NCI-H524 (cell line): ENCODE results near the gene SPIRE2.
"Not testable (repeated sequence)": the region's sequence is repeated elsewhere in the genome, so short reads cannot be mapped to it uniquely, and the experiment has no call there.

Source experiments
- DNase-seq, 2 experiments: peaks; one replicate each; lab custom pipeline; 2025; lab: John Stamatoyannopoulos, UW

Gene SPIRE2

GRCh38 chr16:89828199-89828869 is at the start of gene SPIRE2:
Gene SPIRE2, plus strand, starts transcription at chr16:89828475. Its CDS starts 76 bp downstream, at chr16:89828551.
- peak in 1 of 2 experiments; percentile 60 for DNase-seq

- no peak for DNase-seq
Measured at GRCh38 chr16:89779231-89779908, 48.9 kb upstream of the SPIRE2 start.

GRCh38 chr16:89779909-89780305 is 48.4 kb upstream of the SPIRE2 start:
- DNase-seq, result no peak

- DNase-seq, result no peak
Measured at GRCh38 chr16:89782489-89782888, 45.8 kb upstream of the SPIRE2 start.

GRCh38 chr16:89783952-89784351 is 44.3 kb upstream of the SPIRE2 start:
- DNase-seq, result not testable (repeated sequence)

GRCh38 chr16:89784406-89784805 is 43.9 kb upstream of the SPIRE2 start:
- DNase-seq, result no peak

- DNase-seq, result no peak
Measured at GRCh38 chr16:89785523-89786155, 42.6 kb upstream of the SPIRE2 start.

- no peak for DNase-seq
Measured at GRCh38 chr16:89786474-89787364, 41.6 kb upstream of the SPIRE2 start.

GRCh38 chr16:89787365-89787805 is 40.9 kb upstream of the SPIRE2 start:
- DNase-seq, result no peak

GRCh38 chr16:89791278-89791995 is 36.8 kb upstream of the SPIRE2 start:
- no peak for DNase-seq

- peak in 1 of 2 experiments; percentile 29 for DNase-seq
Measured at GRCh38 chr16:89793092-89793491, 35.2 kb upstream of the SPIRE2 start.

- DNase-seq, result no peak
Measured at GRCh38 chr16:89793955-89794354, 34.3 kb upstream of the SPIRE2 start.

GRCh38 chr16:89795676-89796075 is 32.6 kb upstream of the SPIRE2 start:
- no peak for DNase-seq

- no peak for DNase-seq
Measured at GRCh38 chr16:89796104-89796503, 32.2 kb upstream of the SPIRE2 start.

GRCh38 chr16:89798126-89798525 is 30.1 kb upstream of the SPIRE2 start:
- DNase-seq, result no peak

GRCh38 chr16:89798832-89799370 is 29.4 kb upstream of the SPIRE2 start:
- no peak for DNase-seq

- peak in 1 of 2 experiments; percentile 43 for DNase-seq
Measured at GRCh38 chr16:89801800-89802199, 26.5 kb upstream of the SPIRE2 start.

- peak; percentile 97 to 99 for DNase-seq
Measured at GRCh38 chr16:89805136-89805905, 23.0 kb upstream of the SPIRE2 start.

GRCh38 chr16:89806589-89807193 is 21.6 kb upstream of the SPIRE2 start:
- DNase-seq, result peak in 1 of 2 experiments; percentile 34

GRCh38 chr16:89808475-89808874 is 19.8 kb upstream of the SPIRE2 start:
- DNase-seq, result no peak
